22Rv1 (cell line): ENCODE data around the gene CHTF18.
"Not testable (repeated sequence)": the region's sequence is repeated elsewhere in the genome, so short reads cannot be mapped to it uniquely, and the experiment has no call there.

ENCODE experiments used
- H3K27ac ChIP-seq: fragments of 450-650 bp; 2 replicates; pipeline ENCODE4 v1.5.1; 2017
- CTCF ChIP-seq: fragments of 450-650 bp; IDR thresholded peaks from 2 replicates; pipeline ENCODE4 v1.5.1; 2017; ENCODE audit warnings: mild to moderate bottlenecking
- ZFX ChIP-seq: fragments of 450-650 bp; IDR thresholded peaks from 2 replicates; pipeline ENCODE4 v1.6.1; 2017; ENCODE audit warnings: antibody characterized with exemption, borderline replicate concordance

The CHTF18 gene

GRCh38 chr16:788399-789126 is at the start of gene CHTF18:
Gene CHTF18 (plus strand): TSS chr16:788620. CDS start chr16:788685, 65 bp downstream.
- TF ChIP-seq ZFX (no peak), CTCF (no peak)
- peak within 1 kb of the TSS; percentile 82 for H3K27ac ChIP-seq

GRCh38 chr16:739560-740458 is 48.6 kb upstream of the CHTF18 start:
- no peak for TF ChIP-seq CTCF
- TF ChIP-seq ZFX = no peak
- peak overlapping the region; percentile 96 for H3K27ac ChIP-seq

GRCh38 chr16:740459-740763 is 48.0 kb upstream of the CHTF18 start:
- H3K27ac ChIP-seq = peak overlapping the region; percentile 96
- TF ChIP-seq CTCF (no peak), ZFX (no peak)

- TF ChIP-seq ZFX (no peak), CTCF (peak; percentile 96)
- H3K27ac ChIP-seq = peak within 1 kb of the TSS; percentile 96
Observed at GRCh38 chr16:740764-741505, 47.5 kb upstream of the CHTF18 start, which contains the start of gene CIAO3. Gene CIAO3 (minus strand): TSS chr16:740997. CDS start chr16:740985, 12 bp downstream.

- peak overlapping the region; percentile 96 for H3K27ac ChIP-seq
- TF ChIP-seq CTCF = no peak
- TF ChIP-seq ZFX = no peak
Observed at GRCh38 chr16:741986-742629, 46.3 kb upstream of the CHTF18 start.

GRCh38 chr16:742894-743293 is 45.5 kb upstream of the CHTF18 start:
- not testable (repeated sequence) for H3K27ac ChIP-seq
